D721Med (cell line): ENCODE data around the gene MSRB1.

Experiments
- DNase-seq: peaks from one replicate; pipeline ENCODE4 v3.0.0; 2011; ENCODE audit warnings: low spot score; ENCODE audit not compliant: insufficient read length
- FAIRE-seq: peaks from 2 replicates; lab custom pipeline; 2011; peaks lifted over from hg19 to GRCh38; lab: Jason Lieb, UNC
- TF ChIP-seq, protein P1 (sequence below): IDR thresholded peaks from 2 replicates; pipeline ENCODE4 v1.5.1; 2012; ENCODE audit warnings: mild to moderate bottlenecking, control low read depth; ENCODE audit not compliant: insufficient read depth; ENCODE audit errors: missing control alignments

The MSRB1 gene

DNA sequence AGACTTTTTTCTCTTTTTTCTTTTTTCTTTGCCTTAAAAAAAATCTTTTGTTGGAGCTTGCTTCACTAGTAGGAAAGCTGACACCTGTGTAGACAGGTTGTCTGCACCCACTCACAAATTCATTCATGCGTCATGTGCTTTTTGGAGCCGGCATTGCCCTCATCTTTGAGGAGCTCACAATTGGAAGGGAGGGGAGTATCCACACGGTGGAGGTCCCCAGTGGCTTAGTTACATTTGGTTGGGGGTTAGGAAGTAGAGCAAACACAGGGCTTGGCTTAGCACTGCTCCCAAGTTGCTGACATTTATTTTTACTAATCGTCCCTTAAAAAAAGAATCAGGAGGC is 52.3 kb downstream of the MSRB1 start:
- FAIRE-seq, result no peak
- DNase-seq, result no peak

DNA sequence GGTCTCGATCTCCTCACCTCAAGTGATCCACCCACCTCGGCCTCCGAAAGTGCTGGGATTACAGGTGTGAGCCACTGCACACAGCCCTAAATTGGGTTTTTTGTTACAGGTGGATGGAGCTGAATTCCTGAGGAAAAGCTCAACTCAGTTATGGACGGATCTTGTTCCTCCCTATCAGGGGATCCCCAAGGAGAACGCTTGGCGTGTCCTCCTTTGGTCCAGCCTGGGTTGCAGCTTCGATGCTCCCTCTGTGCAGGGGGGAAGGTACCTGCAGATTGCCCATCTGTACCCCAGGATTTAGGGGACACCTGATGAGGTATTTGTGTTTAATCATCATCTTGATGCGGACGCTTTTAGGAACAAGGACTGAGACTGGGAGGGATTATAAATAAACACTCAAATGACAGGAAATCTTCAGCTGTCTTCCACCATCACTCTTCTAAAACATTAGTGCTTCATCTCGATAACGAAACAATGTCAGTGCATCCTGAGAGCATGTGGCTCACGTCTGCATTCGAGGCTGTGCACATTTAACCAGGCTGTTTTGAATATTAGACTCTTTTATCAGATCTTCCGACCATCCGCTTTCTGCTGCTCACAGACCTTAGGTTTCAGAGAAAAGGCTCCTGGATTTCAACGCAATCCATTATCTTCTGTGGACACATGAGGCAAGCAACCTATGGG is 52.8 kb downstream of the MSRB1 start:
- FAIRE-seq (no peak), DNase-seq (no peak)
- TF ChIP-seq, protein P1, sequence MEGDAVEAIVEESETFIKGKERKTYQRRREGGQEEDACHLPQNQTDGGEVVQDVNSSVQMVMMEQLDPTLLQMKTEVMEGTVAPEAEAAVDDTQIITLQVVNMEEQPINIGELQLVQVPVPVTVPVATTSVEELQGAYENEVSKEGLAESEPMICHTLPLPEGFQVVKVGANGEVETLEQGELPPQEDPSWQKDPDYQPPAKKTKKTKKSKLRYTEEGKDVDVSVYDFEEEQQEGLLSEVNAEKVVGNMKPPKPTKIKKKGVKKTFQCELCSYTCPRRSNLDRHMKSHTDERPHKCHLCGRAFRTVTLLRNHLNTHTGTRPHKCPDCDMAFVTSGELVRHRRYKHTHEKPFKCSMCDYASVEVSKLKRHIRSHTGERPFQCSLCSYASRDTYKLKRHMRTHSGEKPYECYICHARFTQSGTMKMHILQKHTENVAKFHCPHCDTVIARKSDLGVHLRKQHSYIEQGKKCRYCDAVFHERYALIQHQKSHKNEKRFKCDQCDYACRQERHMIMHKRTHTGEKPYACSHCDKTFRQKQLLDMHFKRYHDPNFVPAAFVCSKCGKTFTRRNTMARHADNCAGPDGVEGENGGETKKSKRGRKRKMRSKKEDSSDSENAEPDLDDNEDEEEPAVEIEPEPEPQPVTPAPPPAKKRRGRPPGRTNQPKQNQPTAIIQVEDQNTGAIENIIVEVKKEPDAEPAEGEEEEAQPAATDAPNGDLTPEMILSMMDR, result no peak

More for the DNA sequence above, 52.3 kb downstream of the MSRB1 start:
- TF ChIP-seq, protein P1, result no peak
